H1 (cell line): ENCODE data around the gene ZFAND3. TPM values are rescaled to one million over a fixed set of nuclear protein-coding genes. Genes with fewer than 3 reads are reported as not detected.

ENCODE experiments used
- CTCF ChIA-PET: fragments of 300-600 bp; sonication (Branson Sonifier 250); formaldehyde crosslinking; loops from one replicate; lab custom pipeline; 2021; ENCODE audit not compliant: partially characterized antibody; lab: Charles Lee
- POLR2A ChIA-PET: fragments of 300-600 bp; sonication (Branson Sonifier 250); formaldehyde crosslinking; loops from one replicate; lab custom pipeline; 2021; ENCODE audit warnings: inconsistent platforms; ENCODE audit not compliant: partially characterized antibody; lab: Charles Lee
- DNase-seq, 2 experiments: peaks; one replicate each; pipeline versions ENCODE4 v3.0.0 to v3.0.0-alpha.2; 2010 to 2022; ENCODE audit warnings: low spot score in 2 of 2, low read depth in 1 of 2, mixed read lengths in 1 of 2
- FAIRE-seq: peaks from 2 replicates; lab custom pipeline; 2011; peaks lifted over from hg19 to GRCh38; lab: Jason Lieb, UNC
- H2AFZ ChIP-seq: 2 replicates; pipeline ENCODE4 v1.8.1; 2012; ENCODE audit warnings: low read length, inconsistent platforms
- H2AK5ac ChIP-seq: 2 replicates; pipeline ENCODE4 v1.6.1; 2013; ENCODE audit warnings: low read depth, low read length
- H2BK120ac ChIP-seq: replicated peaks from 2 replicates; pipeline ENCODE3; 2013; ENCODE audit warnings: low read depth, low read length, inconsistent platforms
- H2BK12ac ChIP-seq: 2 replicates; pipeline ENCODE4 v1.6.1; 2013; ENCODE audit warnings: low read depth, low read length
- H2BK15ac ChIP-seq: 2 replicates; pipeline ENCODE4 v1.6.1; 2013; ENCODE audit warnings: low read length
- H2BK20ac ChIP-seq: 2 replicates; pipeline ENCODE4 v1.6.1; 2013; ENCODE audit warnings: low read length
- H2BK5ac ChIP-seq: 2 replicates; pipeline ENCODE4 v1.6.1; 2013; ENCODE audit warnings: low read depth, low read length
- H3K14ac ChIP-seq: 2 replicates; pipeline ENCODE4 v1.6.1; 2013; ENCODE audit warnings: inconsistent platforms; ENCODE audit not compliant: insufficient read length
- H3K18ac ChIP-seq: 2 replicates; pipeline ENCODE4 v1.6.1; 2013; ENCODE audit warnings: low read length; ENCODE audit errors: extremely low read depth
- H3K23ac ChIP-seq: 2 replicates; pipeline ENCODE4 v1.6.1; 2013; ENCODE audit warnings: inconsistent platforms; ENCODE audit not compliant: insufficient read length
- H3K23me2 ChIP-seq: 2 replicates; pipeline ENCODE4 v1.6.1; 2013; ENCODE audit warnings: low read depth, low read length
- H3K27ac ChIP-seq: 2 replicates; pipeline ENCODE4 v1.6.1; 2011; ENCODE audit warnings: low read depth, low read length, inconsistent platforms
- H3K27me3 ChIP-seq, 4 experiments: replicated peaks in 1 of 4; 1 replicate in 1 of 4; 2 replicates in 3 of 4; pipeline versions ENCODE4 v1.6.1 to v1.8.1; 2011 to 2013; ENCODE audit warnings: low read length in 3 of 4, mild to moderate bottlenecking in 3 of 4, inconsistent platforms in 2 of 4, mixed read lengths in 2 of 4, moderate library complexity in 1 of 4; ENCODE audit not compliant: control insufficient read depth in 3 of 4, insufficient read depth in 3 of 4; ENCODE audit errors: extremely low read depth in 1 of 4
- H3K36me3 ChIP-seq, 4 experiments: 2 replicates each; pipeline versions ENCODE4 v1.6.1 to v1.8.1; 2011 to 2013; ENCODE audit warnings: mild to moderate bottlenecking in 4 of 4, low read length in 3 of 4, moderate library complexity in 2 of 4, control low read depth in 1 of 4, inconsistent platforms in 1 of 4; ENCODE audit not compliant: insufficient read depth in 4 of 4, control insufficient read depth in 2 of 4
- H3K4ac ChIP-seq: replicated peaks from 2 replicates; pipeline ENCODE3; 2013; ENCODE audit warnings: low read length, low read depth, mixed read lengths, inconsistent platforms; ENCODE audit not compliant: insufficient read length
- H3K4me1 ChIP-seq, 4 experiments: replicated peaks in 1 of 4; 1 replicate in 1 of 4; 2 replicates in 3 of 4; pipeline versions ENCODE4 v1.6.1 to v1.8.1; 2011 to 2013; ENCODE audit warnings: low read length in 3 of 4, inconsistent platforms in 2 of 4, mixed read lengths in 1 of 4; ENCODE audit not compliant: insufficient read depth in 4 of 4, control insufficient read depth in 3 of 4
- H3K4me2 ChIP-seq, 2 experiments: 2 replicates each; pipeline versions ENCODE4 v1.6.1 to v1.8.1; 2011 to 2013; ENCODE audit warnings: low read depth in 2 of 2, low read length in 2 of 2, control low read depth in 1 of 2, inconsistent platforms in 1 of 2, mild to moderate bottlenecking in 1 of 2; ENCODE audit not compliant: insufficient read depth in 1 of 2
- H3K4me3 ChIP-seq, 4 experiments: fragments of 200-600, 300-600 bp in 1 of 4; sonication (generic), shearing (Covaris generic), sonication (Bioruptor Twin) in 1 of 4; 2 replicates each; pipeline versions ENCODE4 v1.5.1 to v1.8.1; 2011 to 2016; ENCODE audit warnings: low read length in 4 of 4, low read depth in 3 of 4, control low read depth in 2 of 4, inconsistent platforms in 2 of 4, mild to moderate bottlenecking in 2 of 4, mixed read lengths in 1 of 4, moderate library complexity in 1 of 4; ENCODE audit not compliant: insufficient read depth in 2 of 4; ENCODE audit errors: extremely low read depth in 1 of 4
- H3K56ac ChIP-seq: replicated peaks from 2 replicates; pipeline ENCODE3; 2013; ENCODE audit warnings: low read depth, mild to moderate bottlenecking, mixed read lengths, low read length, inconsistent platforms; ENCODE audit not compliant: insufficient read length
- H3K79me1 ChIP-seq: 2 replicates; pipeline ENCODE4 v1.6.1; 2013; ENCODE audit warnings: low read depth, low read length, control low read depth
- H3K79me2 ChIP-seq, 2 experiments: 2 replicates each; pipeline versions ENCODE4 v1.6.1 to v1.8.1; 2012 to 2013; ENCODE audit warnings: low read length in 2 of 2, mild to moderate bottlenecking in 2 of 2, inconsistent platforms in 1 of 2; ENCODE audit not compliant: insufficient read depth in 2 of 2, control insufficient read depth in 1 of 2
- H3K9ac ChIP-seq, 4 experiments: replicated peaks in 1 of 4; 1 replicate in 1 of 4; 2 replicates in 3 of 4; pipeline versions ENCODE4 v1.6.1 to v1.8.1; 2011 to 2013; ENCODE audit warnings: low read depth in 3 of 4, low read length in 3 of 4, control low read depth in 2 of 4, mild to moderate bottlenecking in 2 of 4, moderate library complexity in 2 of 4, inconsistent platforms in 1 of 4; ENCODE audit errors: extremely low read depth in 1 of 4
- H3K9me3 ChIP-seq, 2 experiments: 2 replicates each; pipeline versions ENCODE4 v1.6.1 to v1.8.1; 2012 to 2013; ENCODE audit warnings: mild to moderate bottlenecking in 2 of 2, moderate library complexity in 2 of 2, control low read depth in 1 of 2, inconsistent platforms in 1 of 2, low read depth in 1 of 2, low read length in 1 of 2, mixed read lengths in 1 of 2; ENCODE audit not compliant: insufficient read depth in 2 of 2
- H4K20me1 ChIP-seq, 2 experiments: replicated peaks in 1 of 2; 2 replicates each; pipeline versions ENCODE3 to v1.8.1; 2011 to 2013; ENCODE audit warnings: inconsistent platforms in 2 of 2, low read length in 2 of 2, mild to moderate bottlenecking in 1 of 2; ENCODE audit not compliant: insufficient read depth in 2 of 2, control insufficient read depth in 1 of 2
- H4K5ac ChIP-seq: 2 replicates; pipeline ENCODE4 v1.6.1; 2013; ENCODE audit warnings: low read length, low read depth, mixed read lengths, inconsistent platforms; ENCODE audit not compliant: insufficient read length
- H4K8ac ChIP-seq: 2 replicates; pipeline ENCODE4 v1.8.0; 2013; ENCODE audit warnings: mild to moderate bottlenecking, moderate library complexity, low read length, inconsistent platforms; ENCODE audit not compliant: insufficient read depth; ENCODE audit errors: extremely low read depth
- H4K91ac ChIP-seq: replicated peaks from 2 replicates; pipeline ENCODE3; 2013; ENCODE audit warnings: low read length, mixed read lengths, inconsistent platforms; ENCODE audit not compliant: insufficient read length
- CBX8 ChIP-seq: fragments of 300-800, 300-1000 bp; sonication (generic); IDR thresholded peaks from 2 replicates; pipeline ENCODE4 v1.7.1; 2016; ENCODE audit warnings: low read depth, low read length, borderline replicate concordance
- EGR1 ChIP-seq: IDR thresholded peaks from 2 replicates; pipeline ENCODE4 v1.6.1; 2011; ENCODE audit warnings: low read depth, low read length, borderline replicate concordance
- HDAC2 ChIP-seq, 2 experiments: fragments of 300-600 bp in 1 of 2; sonication (generic) in 1 of 2; IDR thresholded peaks; 2 replicates each; pipeline ENCODE4 v1.6.1; 2011 to 2012; ENCODE audit warnings: low read depth in 2 of 2, low read length in 2 of 2, mild to moderate bottlenecking in 2 of 2, moderate library complexity in 2 of 2, borderline replicate concordance in 1 of 2, inconsistent platforms in 1 of 2
- JUN ChIP-seq: IDR thresholded peaks from 2 replicates; pipeline ENCODE4 v1.6.1; 2011; ENCODE audit warnings: low read depth, mild to moderate bottlenecking, improper control_type of control experiment, low read length
- NANOG ChIP-seq: IDR thresholded peaks from 2 replicates; pipeline ENCODE4 v1.6.1; 2011; ENCODE audit warnings: low read length, low read depth, mild to moderate bottlenecking, inconsistent platforms; ENCODE audit not compliant: insufficient read depth, poor library complexity, severe bottlenecking
- POLR2A ChIP-seq, 2 experiments: IDR thresholded peaks; 1 replicate in 1 of 2; 2 replicates in 1 of 2; pipeline ENCODE4 v1.6.1; 2011; ENCODE audit warnings: low read depth in 2 of 2, low read length in 2 of 2, mild to moderate bottlenecking in 2 of 2; ENCODE audit errors: control extremely low read depth in 1 of 2
- POLR2AphosphoS5 ChIP-seq: IDR thresholded peaks from 2 replicates; pipeline ENCODE4 v1.6.1; 2011; ENCODE audit warnings: low read depth, low read length
- RNF2 ChIP-seq: fragments of 200-900, 300-1000 bp; sonication (generic); IDR thresholded peaks from 2 replicates; pipeline ENCODE4 v1.7.1; 2016; ENCODE audit warnings: borderline replicate concordance, low read depth, mild to moderate bottlenecking, antibody characterized with exemption, low read length; ENCODE audit not compliant: poor library complexity, severe bottlenecking; ENCODE audit errors: missing control alignments
- RXRA ChIP-seq: IDR thresholded peaks from 2 replicates; pipeline ENCODE4 v1.6.1; 2011; ENCODE audit warnings: low read depth, mild to moderate bottlenecking, low read length, moderate library complexity; ENCODE audit not compliant: insufficient read depth
- SP4 ChIP-seq: IDR thresholded peaks from 2 replicates; pipeline ENCODE4 v1.6.1; 2012; ENCODE audit warnings: low read length, inconsistent platforms
- WGBS, 2 experiments: shearing (Covaris generic) in 1 of 2; methylation state at CpG; one replicate each; pipeline versions ENCODE4 v1.1.6 to v1.1.7; 2013 to 2015; ENCODE audit warnings: low lambda C conversion rate in 2 of 2, mixed read lengths in 2 of 2, inconsistent platforms in 1 of 2, low coverage in 1 of 2, missing lambda C conversion rate in 1 of 2; ENCODE audit not compliant: insufficient replicate concordance in 2 of 2, insufficient coverage in 1 of 2, insufficient read length in 1 of 2; ENCODE audit errors: extremely low coverage in 1 of 2, missing lambda C conversion rate in 1 of 2; 5-methylcytosine and 5-hydroxymethylcytosine counted together
- polyA plus RNA-seq, 7 experiments: library from polyadenylated mRNA; depleted of rRNA in 3 of 7; stranded (reverse) in 5 of 7; unstranded in 2 of 7; fragments of >200 nt in 5 of 7; fragments of 200-250 nt in 2 of 7; gene quantifications; 1 replicate in 5 of 7; 2 replicates in 1 of 7; 4 replicates in 1 of 7; pipeline versions ENCODE4 v1.2.1 to v1.2.3, GENCODE V29; 2011 to 2013; ENCODE audit warnings: missing spikeins in 2 of 7, mixed read lengths in 2 of 7
- total RNA-seq: library from RNA; stranded (reverse); fragmentation: NEBNext Ultra II Directional; extraction: Animal tissue kit (Norgen Biotek cat#: 25700); gene quantifications from 2 replicates; pipeline ENCODE4 v1.2.1, GENCODE V29; 2021
- TF ChIP-seq, protein P1 (sequence below): IDR thresholded peaks from 2 replicates; pipeline ENCODE4 v1.6.1; 2012; ENCODE audit warnings: low read length, inconsistent platforms

Gene ZFAND3
- total and polyA plus RNA-seq, 2 of the 8 experiments (the other 6 are each of a cell fraction or from before 2014, with no cell fraction given) = 13.0 to 51.3 TPM

- H4K91ac ChIP-seq = no peak overlapping the region
- FAIRE-seq (no peak), DNase-seq (no peak)
- no peak overlapping the region for H3K23ac ChIP-seq
- H3K4me2 ChIP-seq = no peak overlapping the region
- H2AFZ ChIP-seq = no peak overlapping the region
- H4K8ac ChIP-seq = no peak overlapping the region
- no peak overlapping the region for H2AK5ac ChIP-seq
- no peak overlapping the region for H3K9ac ChIP-seq
- H3K27ac ChIP-seq = no peak overlapping the region
- no peak overlapping the region for H3K4ac ChIP-seq
- peaks cover 5 to 52% (median 31%) of the 10 kb centered on the region in 4 experiments for H3K4me1 ChIP-seq
- ChIA-PET CTCF (interaction anchor here (0.6 to 4.4 kb wide), 5 partner anchors 9 to 1022 kb away, joined by 3 to 16 read pairs (median 3); no protein-coding TSS in a partner anchor), POLR2A (interaction anchor here (2.2 to 3.9 kb wide), 2 partner anchors 12 to 38 kb away, joined by 6 to 26 read pairs; partner anchors contain the start of gene ZFAND3)
- H3K14ac ChIP-seq = no peak overlapping the region
- H2BK120ac ChIP-seq = no peak overlapping the region
- no peaks in the 10 kb centered on the region for H3K36me3 ChIP-seq
- H3K79me2 ChIP-seq = no peaks in the 10 kb centered on the region
- H2BK15ac ChIP-seq = no peak overlapping the region
- no peak overlapping the region for H4K5ac ChIP-seq
- H3K27me3 ChIP-seq = peaks cover 0 to 33% (median 27%) of the 10 kb centered on the region in 4 experiments; a peak in 6 of 7 replicates
- H2BK20ac ChIP-seq = no peak overlapping the region
- H4K20me1 ChIP-seq = no peaks in the 10 kb centered on the region
- peaks cover 14% of the 10 kb centered on the region for H3K23me2 ChIP-seq
- H3K4me3 ChIP-seq = no peak overlapping the region
- H3K18ac ChIP-seq = no peak overlapping the region
- H3K9me3 ChIP-seq = no peaks in the 10 kb centered on the region
- H2BK12ac ChIP-seq = no peak overlapping the region
- H3K56ac ChIP-seq = no peak overlapping the region
- H2BK5ac ChIP-seq = no peak overlapping the region
- whole genome bisulfite sequencing, 2 experiments = 93% methylated on average over 2 of the region's 2 CpGs; no CpG with 5 or more reads in 1 of the 2 experiments
- no peaks in the 10 kb centered on the region for H3K79me1 ChIP-seq
- no peak for TF ChIP-seq SP4
- TF ChIP-seq RXRA = no peak
- TF ChIP-seq CBX8 = no peak
- TF ChIP-seq, protein P1, sequence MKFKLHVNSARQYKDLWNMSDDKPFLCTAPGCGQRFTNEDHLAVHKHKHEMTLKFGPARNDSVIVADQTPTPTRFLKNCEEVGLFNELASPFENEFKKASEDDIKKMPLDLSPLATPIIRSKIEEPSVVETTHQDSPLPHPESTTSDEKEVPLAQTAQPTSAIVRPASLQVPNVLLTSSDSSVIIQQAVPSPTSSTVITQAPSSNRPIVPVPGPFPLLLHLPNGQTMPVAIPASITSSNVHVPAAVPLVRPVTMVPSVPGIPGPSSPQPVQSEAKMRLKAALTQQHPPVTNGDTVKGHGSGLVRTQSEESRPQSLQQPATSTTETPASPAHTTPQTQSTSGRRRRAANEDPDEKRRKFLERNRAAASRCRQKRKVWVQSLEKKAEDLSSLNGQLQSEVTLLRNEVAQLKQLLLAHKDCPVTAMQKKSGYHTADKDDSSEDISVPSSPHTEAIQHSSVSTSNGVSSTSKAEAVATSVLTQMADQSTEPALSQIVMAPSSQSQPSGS = no peak
- no peak for TF ChIP-seq HDAC2 (IDR thresholded peaks at IDR 0.05; ENCODE audit: borderline replicate concordance in 1 of 2, low read depth in 2 of 2, low read length in 2 of 2)
- no peak for TF ChIP-seq RNF2
- TF ChIP-seq JUN = no peak
- TF ChIP-seq EGR1 = no peak
- TF ChIP-seq POLR2A (IDR thresholded peaks at IDR 0.05; ENCODE audit: control extremely low read depth in 1 of 2, low read depth in 2 of 2, low read length in 2 of 2) = no peak
- TF ChIP-seq POLR2AphosphoS5 = no peak
- no peak for TF ChIP-seq NANOG
These were observed 37.7 kb upstream of the ZFAND3 start for GRCh38 chr6:37781788-37782187.
